Erythroblast (primary cell): Measurements from ENCODE around the gene SSBP4.

ENCODE experiments used
- GATA1 ChIP-seq: IDR thresholded peaks from 2 replicates; pipeline ENCODE4 v1.6.1; 2011; ENCODE audit warnings: low read depth, mild to moderate bottlenecking, control low read depth, low read length, moderate library complexity
- POLR2A ChIP-seq: IDR thresholded peaks from 2 replicates; pipeline ENCODE4 v1.6.1; 2011; ENCODE audit warnings: mild to moderate bottlenecking, low read length

- TF ChIP-seq POLR2A (no peak), GATA1 (no peak)
Observed at GRCh38 chr19:18415178-18415867, 3.9 kb upstream of the SSBP4 start.
